ENCODE measurements around the gene WSCD2.

The WSCD2 gene

GRCh38 chr12:108193917-108194316 lies 64.8 kb downstream of the WSCD2 start:
- no peak overlapping the region for H3K27ac ChIP-seq (ENCODE audit: low read depth, low read length, severe bottlenecking)
- H3K36me3 ChIP-seq (ENCODE audit: control insufficient read depth, insufficient read depth, low read length): no peaks in the 10 kb centered on the region
- 57 to 67% methylated on average over 1 of the region's 2 CpGs for WGBS, 2 experiments (ENCODE audit: insufficient coverage in 2 of 2)
- H3K4me1 ChIP-seq (ENCODE audit: control insufficient read depth, insufficient read depth, low read length, poor library complexity, severe bottlenecking): no peaks in the 10 kb centered on the region
- H3K9me3 ChIP-seq (ENCODE audit: control insufficient read depth, low read length): no peaks in the 10 kb centered on the region
- H3K4me3 ChIP-seq (ENCODE audit: extremely low read depth, insufficient read depth, low read length, poor library complexity, severe bottlenecking): no peak overlapping the region

GRCh38 chr12:108194585-108194984 lies 65.5 kb downstream of the WSCD2 start:
- no peak overlapping the region for H3K4me3 ChIP-seq (ENCODE audit: extremely low read depth, insufficient read depth, low read length, poor library complexity, severe bottlenecking)
- WGBS, 2 experiments (ENCODE audit: insufficient coverage in 2 of 2): no CpG with 5 or more reads among the region's 1 CpG
- H3K4me1 ChIP-seq (ENCODE audit: control insufficient read depth, insufficient read depth, low read length, poor library complexity, severe bottlenecking): no peaks in the 10 kb centered on the region

GRCh38 chr12:108196319-108196718 lies 67.2 kb downstream of the WSCD2 start:
- Histone ChIP-seq H3K36me3 (ENCODE audit: control insufficient read depth, insufficient read depth, low read length) (no peaks in the 10 kb centered on the region), H3K27ac (ENCODE audit: low read depth, low read length, severe bottlenecking) (no peak overlapping the region), H3K9me3 (ENCODE audit: control insufficient read depth, low read length) (no peaks in the 10 kb centered on the region), H3K4me1 (ENCODE audit: control insufficient read depth, insufficient read depth, low read length, poor library complexity, severe bottlenecking) (no peaks in the 10 kb centered on the region), H3K4me3 (ENCODE audit: extremely low read depth, insufficient read depth, low read length, poor library complexity, severe bottlenecking) (no peak overlapping the region)
- 86 to 100% methylated on average over 1 of the region's 1 CpG for WGBS, 2 experiments (ENCODE audit: insufficient coverage in 2 of 2)

More at GRCh38 chr12:108194585-108194984, 65.5 kb downstream of the WSCD2 start:
- no peak overlapping the region for H3K27ac ChIP-seq (ENCODE audit: low read depth, low read length, severe bottlenecking)
- no peaks in the 10 kb centered on the region for H3K9me3 ChIP-seq (ENCODE audit: control insufficient read depth, low read length)
- no peaks in the 10 kb centered on the region for H3K36me3 ChIP-seq (ENCODE audit: control insufficient read depth, insufficient read depth, low read length)

- no peaks in the 10 kb centered on the region for H3K4me1 ChIP-seq (ENCODE audit: control insufficient read depth, insufficient read depth, low read length, poor library complexity, severe bottlenecking)
- H3K9me3 ChIP-seq (ENCODE audit: control insufficient read depth, low read length): no peaks in the 10 kb centered on the region
- WGBS, 2 experiments (ENCODE audit: insufficient coverage in 2 of 2): 86 to 100% methylated on average over 1 to 2 of the region's 2 CpGs
- H3K36me3 ChIP-seq (ENCODE audit: control insufficient read depth, insufficient read depth, low read length): no peaks in the 10 kb centered on the region
- no peak overlapping the region for H3K4me3 ChIP-seq (ENCODE audit: extremely low read depth, insufficient read depth, low read length, poor library complexity, severe bottlenecking)
- H3K27ac ChIP-seq (ENCODE audit: low read depth, low read length, severe bottlenecking): no peak overlapping the region
Observed at GRCh38 chr12:108196921-108197320, 67.8 kb downstream of the WSCD2 start.

GRCh38 chr12:108198043-108198442 lies 69.0 kb downstream of the WSCD2 start:
- Histone ChIP-seq H3K36me3 (ENCODE audit: control insufficient read depth, insufficient read depth, low read length) (no peaks in the 10 kb centered on the region), H3K9me3 (ENCODE audit: control insufficient read depth, low read length) (no peaks in the 10 kb centered on the region), H3K4me1 (ENCODE audit: control insufficient read depth, insufficient read depth, low read length, poor library complexity, severe bottlenecking) (no peaks in the 10 kb centered on the region), H3K27ac (ENCODE audit: low read depth, low read length, severe bottlenecking) (no peak overlapping the region), H3K4me3 (ENCODE audit: extremely low read depth, insufficient read depth, low read length, poor library complexity, severe bottlenecking) (no peak overlapping the region)
- WGBS, 2 experiments (ENCODE audit: insufficient coverage in 2 of 2): 85 to 100% methylated on average over 1 to 2 of the region's 4 CpGs

GRCh38 chr12:108199106-108199505 lies 70.0 kb downstream of the WSCD2 start:
- WGBS, 2 experiments (ENCODE audit: insufficient coverage in 2 of 2): 87 to 97% methylated on average over 5 of the region's 5 CpGs
- Histone ChIP-seq H3K27ac (ENCODE audit: low read depth, low read length, severe bottlenecking) (no peak overlapping the region), H3K4me3 (ENCODE audit: extremely low read depth, insufficient read depth, low read length, poor library complexity, severe bottlenecking) (no peak overlapping the region), H3K9me3 (ENCODE audit: control insufficient read depth, low read length) (no peaks in the 10 kb centered on the region), H3K4me1 (ENCODE audit: control insufficient read depth, insufficient read depth, low read length, poor library complexity, severe bottlenecking) (no peaks in the 10 kb centered on the region), H3K36me3 (ENCODE audit: control insufficient read depth, insufficient read depth, low read length) (no peaks in the 10 kb centered on the region)

GRCh38 chr12:108201808-108202207 lies 72.7 kb downstream of the WSCD2 start:
- no peaks in the 10 kb centered on the region for H3K4me1 ChIP-seq (ENCODE audit: control insufficient read depth, insufficient read depth, low read length, poor library complexity, severe bottlenecking)
- no peak overlapping the region for H3K4me3 ChIP-seq (ENCODE audit: extremely low read depth, insufficient read depth, low read length, poor library complexity, severe bottlenecking)
- H3K36me3 ChIP-seq (ENCODE audit: control insufficient read depth, insufficient read depth, low read length): no peaks in the 10 kb centered on the region
- 65 to 76% methylated on average over 4 to 6 of the region's 6 CpGs for WGBS, 2 experiments (ENCODE audit: insufficient coverage in 2 of 2)
- peak overlapping the region; percentile 1 for H3K27ac ChIP-seq (ENCODE audit: low read depth, low read length, severe bottlenecking)
- H3K9me3 ChIP-seq (ENCODE audit: control insufficient read depth, low read length): no peaks in the 10 kb centered on the region

GRCh38 chr12:108204117-108204987 lies 75.3 kb downstream of the WSCD2 start:
- Histone ChIP-seq H3K4me3 (ENCODE audit: extremely low read depth, insufficient read depth, low read length, poor library complexity, severe bottlenecking) (no peak overlapping the region), H3K4me1 (ENCODE audit: control insufficient read depth, insufficient read depth, low read length, poor library complexity, severe bottlenecking) (no peaks in the 10 kb centered on the region), H3K9me3 (ENCODE audit: control insufficient read depth, low read length) (no peaks in the 10 kb centered on the region), H3K27ac (ENCODE audit: low read depth, low read length, severe bottlenecking) (no peak overlapping the region), H3K36me3 (ENCODE audit: control insufficient read depth, insufficient read depth, low read length) (no peaks in the 10 kb centered on the region)
- 87 to 89% methylated on average over 8 to 9 of the region's 9 CpGs for WGBS, 2 experiments (ENCODE audit: insufficient coverage in 2 of 2)

GRCh38 chr12:108205864-108206263 lies 76.8 kb downstream of the WSCD2 start:
- WGBS, 2 experiments (ENCODE audit: insufficient coverage in 2 of 2): 79% methylated on average over 1 of the region's 1 CpG; no CpG with 5 or more reads in 1 of the 2 experiments
- H3K9me3 ChIP-seq (ENCODE audit: control insufficient read depth, low read length): no peaks in the 10 kb centered on the region
- no peaks in the 10 kb centered on the region for H3K4me1 ChIP-seq (ENCODE audit: control insufficient read depth, insufficient read depth, low read length, poor library complexity, severe bottlenecking)
- no peaks in the 10 kb centered on the region for H3K36me3 ChIP-seq (ENCODE audit: control insufficient read depth, insufficient read depth, low read length)
- H3K27ac ChIP-seq (ENCODE audit: low read depth, low read length, severe bottlenecking): no peak overlapping the region
- H3K4me3 ChIP-seq (ENCODE audit: extremely low read depth, insufficient read depth, low read length, poor library complexity, severe bottlenecking): no peak overlapping the region

- WGBS, 2 experiments (ENCODE audit: insufficient coverage in 2 of 2): 56 to 60% methylated on average over 2 to 3 of the region's 3 CpGs
Observed at GRCh38 chr12:108207791-108208730, 79.0 kb downstream of the WSCD2 start.

More at GRCh38 chr12:108207791-108208730, 79.0 kb downstream of the WSCD2 start:
- H3K36me3 ChIP-seq (ENCODE audit: control insufficient read depth, insufficient read depth, low read length): no peaks in the 10 kb centered on the region
- no peaks in the 10 kb centered on the region for H3K9me3 ChIP-seq (ENCODE audit: control insufficient read depth, low read length)
- no peak overlapping the region for H3K27ac ChIP-seq (ENCODE audit: low read depth, low read length, severe bottlenecking)
- no peak overlapping the region for H3K4me3 ChIP-seq (ENCODE audit: extremely low read depth, insufficient read depth, low read length, poor library complexity, severe bottlenecking)
- no peaks in the 10 kb centered on the region for H3K4me1 ChIP-seq (ENCODE audit: control insufficient read depth, insufficient read depth, low read length, poor library complexity, severe bottlenecking)
